HG03558 (cell line): ENCODE measurements around the gene GJC2.
"Not testable (repeated sequence)": the region's sequence is repeated elsewhere in the genome, so short reads cannot be mapped to it uniquely, and the experiment has no call there.

Experiments
- ATAC-seq: cut with Tn5 transposase; IDR thresholded peaks from one replicate; pipeline ENCODE4 v1.9.1; 2021; ENCODE audit warnings: moderate number of reproducible peaks; ENCODE audit not compliant: unreplicated experiment; ENCODE audit errors: extremely low read depth

GJC2 gene

GRCh38 chr1:228168563-228169270 lies 19.0 kb downstream of the GJC2 start:
- no peak for ATAC-seq

GRCh38 chr1:228169345-228169744 lies 19.6 kb downstream of the GJC2 start:
- ATAC-seq = no peak

DNA sequence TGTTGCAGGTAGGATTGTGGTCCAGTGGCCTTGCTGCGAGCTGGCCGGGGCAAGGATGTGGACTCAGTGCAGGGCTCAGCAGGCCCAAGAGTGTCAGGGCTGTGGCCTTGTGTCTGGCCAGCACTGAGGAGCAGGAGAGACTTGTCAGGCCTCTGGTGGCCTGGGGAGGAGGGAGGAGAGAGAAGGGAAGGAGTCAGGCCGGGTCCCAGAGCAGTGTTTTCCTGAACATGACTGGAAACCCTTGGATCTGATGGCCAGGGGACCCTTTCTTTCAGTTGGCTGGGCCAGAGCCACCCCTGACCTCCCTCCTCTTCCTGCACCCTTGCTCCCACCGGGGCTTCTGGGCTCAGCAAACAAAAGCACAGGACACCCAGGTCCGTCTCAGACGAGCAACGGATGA lies 20.9 kb downstream of the GJC2 start:
- no peak for ATAC-seq

GRCh38 chr1:228171221-228171891 lies 21.6 kb downstream of the GJC2 start:
- ATAC-seq = no peak

- no peak for ATAC-seq
Measured at GRCh38 chr1:228172591-228173527, 23.1 kb downstream of the GJC2 start.

DNA sequence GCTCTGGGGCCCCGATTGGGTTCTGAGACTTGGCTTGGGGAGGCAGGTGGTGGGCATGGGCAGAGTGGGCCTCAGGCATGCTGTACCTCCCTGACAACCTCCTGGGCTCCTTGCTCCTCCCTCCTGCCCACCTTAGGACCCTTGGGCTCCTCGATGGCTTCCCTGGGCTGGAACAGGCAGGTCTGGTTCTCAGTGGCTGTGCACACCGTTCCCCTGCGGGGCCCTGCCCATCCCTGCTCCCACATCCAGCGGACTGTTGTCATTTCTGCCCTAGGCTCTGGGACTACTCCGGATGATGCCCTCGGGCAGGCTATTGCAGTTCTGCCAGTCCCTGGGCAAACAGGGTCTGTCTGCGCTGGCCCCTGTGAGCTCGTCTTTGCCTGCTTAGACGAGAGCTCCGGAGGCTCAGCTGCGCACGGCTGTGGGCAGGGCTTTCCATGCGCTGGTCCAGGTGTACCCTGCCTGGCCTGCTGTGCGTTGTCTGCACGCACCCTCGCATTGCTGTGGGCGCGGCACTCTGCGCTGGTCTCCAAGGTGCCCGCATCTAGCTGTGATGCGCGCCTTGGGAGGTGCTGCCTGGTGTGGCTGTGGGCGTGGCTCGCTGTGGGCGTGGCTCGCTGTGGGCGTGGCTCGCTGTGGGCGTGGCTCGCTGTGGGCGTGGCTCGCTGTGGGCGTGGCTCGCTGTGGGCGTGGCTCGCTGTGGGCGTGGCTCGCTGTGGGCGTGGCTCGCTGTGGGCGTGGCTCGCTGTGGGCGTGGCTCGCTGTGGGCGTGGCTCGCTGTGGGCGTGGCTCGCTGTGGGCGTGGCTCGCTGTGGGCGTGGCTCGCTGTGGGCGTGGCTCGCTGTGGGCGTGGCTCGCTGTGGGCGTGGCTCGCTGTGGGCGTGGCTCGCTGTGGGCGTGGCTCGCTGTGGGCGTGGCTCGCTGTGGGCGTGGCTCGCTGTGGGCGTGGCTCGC lies 24.1 kb downstream of the GJC2 start:
- ATAC-seq = not testable (repeated sequence)

- ATAC-seq = no peak
Measured at GRCh38 chr1:228174482-228175315, 25.0 kb downstream of the GJC2 start.

GRCh38 chr1:228175316-228176023 lies 25.7 kb downstream of the GJC2 start:
- ATAC-seq = no peak

DNA sequence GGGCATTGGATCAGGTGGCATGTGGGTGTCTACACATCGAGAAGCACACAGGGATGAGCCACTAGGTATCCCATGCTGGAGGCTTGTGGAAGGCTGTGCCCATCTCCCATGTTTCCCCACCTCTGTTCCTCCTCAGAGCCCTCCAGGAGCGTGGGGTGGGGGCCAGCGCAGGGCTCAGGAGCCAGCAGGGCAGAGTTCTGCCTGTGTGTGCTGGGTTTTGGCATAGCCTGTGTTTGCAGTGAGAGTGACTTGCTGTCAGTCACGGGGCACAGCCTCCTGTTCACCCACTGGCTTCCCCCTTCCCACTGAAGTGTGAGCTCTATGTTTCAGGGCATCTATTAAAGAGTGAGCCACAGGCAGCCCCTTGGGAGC lies 26.3 kb downstream of the GJC2 start:
- no peak for ATAC-seq

GRCh38 chr1:228176461-228177182 lies 26.9 kb downstream of the GJC2 start:
- ATAC-seq = no peak

DNA sequence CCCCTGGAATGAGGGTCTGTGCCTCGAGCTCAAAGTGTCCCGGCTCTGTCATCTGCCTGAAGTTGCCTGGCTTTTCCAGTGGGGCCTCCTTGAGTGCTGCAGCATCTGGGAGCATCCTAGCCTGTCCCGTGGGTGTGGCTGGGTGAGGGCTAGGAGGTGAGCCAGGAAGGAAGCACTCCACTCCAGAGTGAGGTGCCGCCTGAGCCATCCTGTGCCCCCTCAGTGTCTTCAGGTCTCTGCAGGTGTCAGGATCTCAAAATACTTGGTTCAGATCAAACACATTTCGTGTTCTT lies 27.4 kb downstream of the GJC2 start:
- ATAC-seq = no peak

GRCh38 chr1:228177721-228178710 lies 28.3 kb downstream of the GJC2 start:
- no peak for ATAC-seq

GRCh38 chr1:228178737-228179684 lies 29.3 kb downstream of the GJC2 start:
- no peak for ATAC-seq

DNA sequence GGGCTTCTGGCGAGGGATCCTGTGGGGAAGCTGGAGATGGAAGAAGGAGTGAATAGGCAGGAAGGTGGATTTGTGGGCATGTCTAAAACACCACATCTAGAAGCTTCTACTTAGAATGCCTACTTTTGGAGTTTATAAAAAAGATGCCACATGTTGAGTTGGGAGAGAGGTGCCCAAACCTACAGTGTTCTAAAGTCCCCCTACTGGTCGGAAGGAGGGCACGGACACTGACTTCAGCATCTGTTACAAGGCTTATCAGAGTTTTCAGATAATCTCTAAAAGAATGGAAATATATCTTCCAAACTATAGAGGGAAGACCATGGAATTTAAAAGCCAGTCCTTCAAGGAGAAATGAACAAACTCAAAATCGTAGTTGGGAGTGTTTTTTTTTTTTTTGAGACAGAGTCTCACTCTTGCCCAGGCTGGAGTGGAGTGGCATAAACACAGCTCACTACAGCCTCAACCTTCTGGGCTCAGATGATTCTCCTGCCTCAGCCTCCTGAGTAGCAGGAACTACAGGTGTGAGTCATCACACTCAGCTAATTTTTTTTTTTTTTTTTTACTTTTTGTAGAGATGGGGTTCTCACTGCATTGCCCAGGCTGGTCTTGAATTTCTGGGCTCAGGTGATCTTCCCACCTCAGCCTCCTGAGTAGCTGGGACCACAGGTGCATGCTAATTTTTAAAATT lies 30.7 kb downstream of the GJC2 start:
- no peak for ATAC-seq

DNA sequence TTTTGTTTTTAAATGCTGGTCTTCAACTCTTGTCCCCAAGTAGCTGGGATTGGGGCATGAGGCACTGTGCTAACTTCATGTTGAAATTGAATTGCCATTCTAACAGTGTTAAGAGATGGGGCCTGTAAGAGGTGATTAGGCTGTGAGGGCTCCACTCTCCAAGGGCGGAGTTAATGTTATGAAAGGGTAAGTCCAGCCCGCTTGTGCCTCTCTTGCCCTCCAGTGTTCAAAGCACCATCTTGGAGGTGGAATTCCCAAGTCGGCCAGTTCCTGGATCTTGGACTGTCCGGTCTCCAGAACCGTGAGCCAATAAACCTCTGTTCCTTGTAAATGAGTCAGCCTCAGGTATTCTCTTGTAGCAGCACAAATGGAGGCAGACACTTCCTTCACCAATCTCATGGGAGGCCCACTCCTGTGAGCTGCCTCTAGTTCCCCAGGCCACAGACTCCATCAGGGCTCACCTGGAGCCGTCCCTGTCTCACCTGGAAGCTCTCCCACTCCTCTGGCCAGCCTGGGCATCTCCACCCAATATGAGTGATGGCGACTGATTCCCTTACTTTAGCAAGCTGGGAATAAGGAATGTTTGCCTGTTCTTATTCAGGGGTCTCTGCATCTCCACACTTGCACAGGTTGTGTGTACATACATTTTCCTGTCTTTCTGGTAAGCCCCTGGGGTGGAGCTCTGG lies 31.4 kb downstream of the GJC2 start:
- no peak for ATAC-seq
